GM12873 (cell line): ENCODE results near the gene LINS1.

Experiments used
- CTCF ChIP-seq: IDR thresholded peaks from 2 replicates; pipeline ENCODE4 v1.5.1; 2012; ENCODE audit warnings: low read depth, mild to moderate bottlenecking, moderate library complexity, low read length, control low read depth; ENCODE audit not compliant: insufficient read depth; ENCODE audit errors: missing control alignments

LINS1 gene

GRCh38 chr15:100638177-100638730, 36.3 kb upstream of the LINS1 start:
- TF ChIP-seq CTCF = no peak

- TF ChIP-seq CTCF = no peak
These were observed 33.6 kb upstream of the LINS1 start for GRCh38 chr15:100635406-100636071.

- TF ChIP-seq CTCF = no peak
These were observed 31.7 kb upstream of the LINS1 start for GRCh38 chr15:100633763-100634075.

- no peak for TF ChIP-seq CTCF
These were observed 29.8 kb upstream of the LINS1 start for GRCh38 chr15:100631831-100632230.

GRCh38 chr15:100628746-100629145, 26.8 kb upstream of the LINS1 start:
- no peak for TF ChIP-seq CTCF

- peak; percentile 79 for TF ChIP-seq CTCF
These were observed 25.9 kb upstream of the LINS1 start for GRCh38 chr15:100627789-100628395.

- TF ChIP-seq CTCF = no peak
These were observed 21.3 kb upstream of the LINS1 start for GRCh38 chr15:100623301-100623700.
